Uterus (tissue), 4 donors: ENCODE data around the gene TLE2. TPM values are rescaled to one million over a fixed set of nuclear protein-coding genes. Genes with fewer than 3 reads are reported as not detected.

Source experiments
- DNase-seq, 2 donors: peaks; one replicate each; pipeline ENCODE4 v3.0.0-alpha.2; 2019 to 2020
- H3K27ac ChIP-seq, 2 donors: fragments of 200-600 bp; sonication (generic); 1 replicate in 1 of 2; 2 replicates in 1 of 2; pipeline ENCODE4 v1.5.1; 2016 to 2018
- H3K27me3 ChIP-seq, 2 donors: fragments of 200-600 bp; sonication (generic); one replicate each; pipeline ENCODE4 v1.5.1; 2018 to 2019; ENCODE audit warnings: control low read depth in 1 of 2
- H3K36me3 ChIP-seq, 2 donors: fragments of 200-600 bp; sonication (generic); one replicate each; pipeline ENCODE4 v1.5.1; 2019; ENCODE audit warnings: control low read depth in 1 of 2
- H3K4me1 ChIP-seq, 2 donors: fragments of 200-600 bp; sonication (generic); one replicate each; pipeline ENCODE4 v1.5.1; 2018 to 2019; ENCODE audit warnings: control low read depth in 1 of 2
- H3K4me3 ChIP-seq, 2 donors: fragments of 200-600 bp; sonication (generic); 1 replicate in 1 of 2; 2 replicates in 1 of 2; pipeline ENCODE4 v1.5.1; 2018 to 2019; ENCODE audit warnings: mild to moderate bottlenecking in 1 of 2
- H3K9me3 ChIP-seq, 2 donors: fragments of 200-600 bp; sonication (generic); one replicate each; pipeline ENCODE4 v1.5.1; 2019; ENCODE audit warnings: control low read depth in 1 of 2
- POLR2A ChIP-seq, 2 donors: fragments of 450-650 bp; IDR thresholded peaks; one replicate each; pipeline ENCODE4 v1.6.1; 2016; ENCODE audit warnings: antibody characterized with exemption in 2 of 2, mild to moderate bottlenecking in 1 of 2, moderate library complexity in 1 of 2
- intact Hi-C: fragments of 100-400 bp; cut with DNase I; formaldehyde crosslinking; loops from one replicate; pipeline ENCODE4 v1.15.1; 2023; ENCODE audit warnings: low total_unique reads
- total RNA-seq, 4 donors: library from RNA; depleted of rRNA in 3 of 4; stranded (reverse); fragments of >200 nt in 3 of 4; gene quantifications; one replicate each; pipeline versions ENCODE4 v1.1.0 to v1.2.4, GENCODE V29; 2014 to 2023
- TF ChIP-seq, protein P1 (sequence below), 4 experiments: fragments of 200-600 bp in 2 of 4; fragments of 450-650 bp in 2 of 4; sonication (generic) in 2 of 4; IDR thresholded peaks; one replicate each; pipeline ENCODE4 v1.5.1; 2016 to 2019; ENCODE audit warnings: antibody characterized with exemption in 4 of 4, mild to moderate bottlenecking in 2 of 4, moderate library complexity in 1 of 4
- donor health status: DM: yes; HTN: yes; CAD: no.

TLE2 gene
- total RNA-seq, 4 donors from 2014 or later, result 24.9 to 102 (median 62.3) TPM

DNA sequence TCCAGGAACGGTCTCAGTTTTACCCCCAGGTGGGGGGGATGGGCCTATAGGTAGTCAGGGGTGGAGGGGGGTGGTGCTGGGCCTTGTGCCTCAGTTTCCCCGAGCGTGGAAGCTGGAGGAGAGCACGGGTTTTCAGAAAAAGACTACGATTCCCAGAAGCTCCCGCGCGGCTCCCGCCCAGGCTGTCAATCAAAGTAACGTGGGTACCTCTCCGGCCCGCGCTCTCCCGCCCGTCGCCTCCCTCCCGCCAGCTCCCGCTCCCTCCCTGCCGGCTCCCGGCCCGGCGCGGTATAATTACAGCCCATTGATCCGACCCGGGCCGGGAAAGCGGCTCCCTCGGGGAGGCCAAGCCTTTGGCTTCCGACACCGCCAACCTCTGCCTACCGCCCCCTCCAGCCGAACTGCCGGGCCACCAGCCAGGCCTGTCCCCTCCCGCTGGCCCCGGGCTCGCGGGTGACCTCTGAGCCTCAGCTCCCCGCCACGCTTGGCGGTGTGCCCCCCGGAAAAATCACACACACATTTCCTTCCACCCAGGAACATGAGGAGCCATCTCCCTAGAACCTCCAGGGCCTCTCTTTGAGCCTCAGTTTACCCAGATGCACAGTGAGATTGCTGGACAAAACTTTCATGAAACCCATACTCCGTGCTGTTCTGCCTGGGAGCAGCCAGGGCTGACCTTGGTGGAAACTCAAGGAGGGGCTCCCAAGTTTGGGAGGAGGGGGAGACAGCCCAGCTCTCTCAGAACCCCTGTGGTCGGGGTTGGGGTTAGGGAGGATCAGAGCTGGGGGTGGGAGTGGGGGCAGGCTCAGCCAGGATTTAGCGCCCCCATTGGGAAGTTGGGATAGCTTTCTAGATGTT is 7.3 kb upstream of the TLE2 start:
- Histone ChIP-seq H3K36me3 (no peaks in the 10 kb centered on the region), H3K27ac (peak overlapping the region; percentile 96), H3K4me3 (peak overlapping the region; percentile 56 to 60), H3K9me3 (no peaks in the 10 kb centered on the region), H3K4me1 (peaks cover 0 to 8% of the 10 kb centered on the region in 2 donors), H3K27me3 (no peaks in the 10 kb centered on the region)
- peak; percentile 95 for DNase-seq
- intact Hi-C loops, result no loop called here
- TF ChIP-seq, protein P1, sequence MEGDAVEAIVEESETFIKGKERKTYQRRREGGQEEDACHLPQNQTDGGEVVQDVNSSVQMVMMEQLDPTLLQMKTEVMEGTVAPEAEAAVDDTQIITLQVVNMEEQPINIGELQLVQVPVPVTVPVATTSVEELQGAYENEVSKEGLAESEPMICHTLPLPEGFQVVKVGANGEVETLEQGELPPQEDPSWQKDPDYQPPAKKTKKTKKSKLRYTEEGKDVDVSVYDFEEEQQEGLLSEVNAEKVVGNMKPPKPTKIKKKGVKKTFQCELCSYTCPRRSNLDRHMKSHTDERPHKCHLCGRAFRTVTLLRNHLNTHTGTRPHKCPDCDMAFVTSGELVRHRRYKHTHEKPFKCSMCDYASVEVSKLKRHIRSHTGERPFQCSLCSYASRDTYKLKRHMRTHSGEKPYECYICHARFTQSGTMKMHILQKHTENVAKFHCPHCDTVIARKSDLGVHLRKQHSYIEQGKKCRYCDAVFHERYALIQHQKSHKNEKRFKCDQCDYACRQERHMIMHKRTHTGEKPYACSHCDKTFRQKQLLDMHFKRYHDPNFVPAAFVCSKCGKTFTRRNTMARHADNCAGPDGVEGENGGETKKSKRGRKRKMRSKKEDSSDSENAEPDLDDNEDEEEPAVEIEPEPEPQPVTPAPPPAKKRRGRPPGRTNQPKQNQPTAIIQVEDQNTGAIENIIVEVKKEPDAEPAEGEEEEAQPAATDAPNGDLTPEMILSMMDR (IDR thresholded peaks at IDR 0.05), result peak in 1 of 4 experiments; percentile 13
- peak in 1 of 2 donors; percentile 28 for TF ChIP-seq POLR2A (IDR thresholded peaks at IDR 0.05)

DNA sequence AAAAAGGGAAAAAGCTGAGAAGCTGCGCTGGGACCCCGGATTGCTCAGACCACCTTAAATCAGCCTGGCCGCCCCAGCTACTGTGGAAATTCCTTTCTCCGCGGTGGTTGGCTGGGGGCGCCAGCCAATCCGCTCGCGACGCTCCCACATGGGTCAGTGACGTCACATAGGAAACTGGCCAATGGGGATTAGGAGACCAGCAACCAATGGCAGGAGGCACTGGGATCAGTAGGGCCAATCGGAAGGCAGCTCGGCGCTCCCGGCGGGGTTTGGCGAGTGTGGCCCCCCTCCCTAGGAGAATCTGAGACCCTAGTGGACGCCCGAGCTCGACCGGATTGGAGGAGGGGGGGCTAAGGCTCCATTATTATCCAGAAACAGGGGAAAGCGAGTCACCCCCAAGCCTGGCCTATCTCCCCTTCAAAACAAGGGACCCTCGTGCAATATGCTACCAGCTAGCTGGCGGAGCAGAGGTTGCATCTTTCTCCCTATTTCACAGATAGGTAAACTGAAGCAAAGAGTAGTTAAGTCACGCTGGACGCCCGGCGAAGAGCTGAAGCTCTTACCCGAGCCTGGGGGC is 6.5 kb upstream of the TLE2 start:
- no peaks in the 10 kb centered on the region for H3K27me3 ChIP-seq
- peak; percentile 98 to 100 for DNase-seq
- H3K4me1 ChIP-seq, result peaks cover 0 to 8% of the 10 kb centered on the region in 2 donors
- peak overlapping the region; percentile 96 for H3K27ac ChIP-seq
- H3K36me3 ChIP-seq, result no peaks in the 10 kb centered on the region
- H3K4me3 ChIP-seq, result peak overlapping the region; percentile 56 to 60
- no peaks in the 10 kb centered on the region for H3K9me3 ChIP-seq
- intact Hi-C loops, result no loop called here
- peak; percentile 56 to 73 for TF ChIP-seq POLR2A (IDR thresholded peaks at IDR 0.05)
- TF ChIP-seq, protein P1 (IDR thresholded peaks at IDR 0.05), result peak in 2 of 4 experiments; percentile 16 to 34

DNA sequence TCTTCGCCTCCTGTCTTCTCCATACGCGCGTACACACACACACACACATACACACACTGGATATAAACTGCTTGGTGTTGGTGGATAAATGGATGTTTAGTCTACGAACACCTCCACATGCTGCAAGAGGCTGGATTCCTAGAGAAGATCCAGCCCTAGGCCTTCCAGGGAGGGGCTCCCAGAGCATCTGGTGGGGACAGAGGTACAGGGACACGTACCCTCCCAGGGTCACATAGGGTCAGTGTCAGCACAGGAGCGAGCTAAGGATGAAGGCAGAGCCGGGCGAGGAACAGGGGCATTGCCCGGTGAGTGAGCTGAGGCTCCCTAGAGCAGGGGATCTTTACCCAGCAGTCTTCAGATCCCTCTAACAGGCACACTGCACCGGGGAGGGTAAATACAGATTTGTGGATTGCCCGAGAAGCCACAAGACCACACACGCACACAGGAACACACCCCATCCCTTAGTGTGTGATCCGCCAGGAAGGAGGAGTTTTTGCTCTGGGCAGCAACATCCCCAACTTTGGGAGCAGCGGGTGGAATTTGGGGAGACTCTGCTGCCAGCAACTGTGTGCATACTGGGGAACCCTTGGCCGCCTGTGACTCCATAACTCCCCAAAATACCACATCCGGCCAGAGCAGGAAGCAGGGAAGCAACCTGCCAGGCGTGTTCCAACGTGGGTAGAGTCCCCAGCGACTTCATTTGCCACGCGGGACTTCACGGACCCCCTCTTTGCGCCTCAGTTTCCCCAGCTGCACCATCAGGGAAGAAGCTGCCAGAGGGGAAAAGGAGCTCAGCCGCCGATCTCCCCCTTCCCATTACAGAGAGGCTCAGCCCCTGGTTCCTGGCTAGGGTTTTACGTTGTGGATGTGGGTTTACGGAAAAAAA is 5.8 kb upstream of the TLE2 start:
- Histone ChIP-seq H3K27ac (peak overlapping the region; percentile 71 to 96), H3K9me3 (no peaks in the 10 kb centered on the region), H3K27me3 (no peaks in the 10 kb centered on the region), H3K4me3 (peak overlapping the region; percentile 55 to 56), H3K4me1 (peaks cover 0 to 8% of the 10 kb centered on the region in 2 donors), H3K36me3 (no peaks in the 10 kb centered on the region)
- TF ChIP-seq POLR2A (IDR thresholded peaks at IDR 0.05), result no peak
- TF ChIP-seq, protein P1 (IDR thresholded peaks at IDR 0.05), result no peak
- intact Hi-C loops, result loop anchor here (5.0 kb wide), 1 partner anchor 58 kb away; the partner anchor contains the start of gene TLE6
- DNase-seq, result peak; percentile 47 to 59

DNA sequence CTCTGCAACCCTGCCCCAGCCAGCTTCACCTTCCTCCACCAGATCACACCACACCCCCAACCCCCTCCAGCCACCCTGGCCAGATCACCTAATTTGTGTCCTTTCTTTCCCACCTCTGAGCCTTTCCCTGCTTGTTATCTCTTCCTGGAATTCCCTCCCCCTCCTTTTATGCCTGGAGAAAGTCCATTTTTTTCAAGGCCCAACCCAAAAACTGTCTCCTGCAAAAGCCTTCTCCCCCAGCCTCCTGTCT is 5.3 kb upstream of the TLE2 start:
- H3K4me1 ChIP-seq, result peaks cover 0 to 8% of the 10 kb centered on the region in 2 donors
- no peak for DNase-seq
- intact Hi-C loops, result loop anchor here (5.0 kb wide), 1 partner anchor 57 kb away; the partner anchor contains the start of gene TLE6
- no peak overlapping the region for H3K4me3 ChIP-seq
- TF ChIP-seq, protein P1 (IDR thresholded peaks at IDR 0.05), result no peak
- no peak for TF ChIP-seq POLR2A (IDR thresholded peaks at IDR 0.05)
- H3K27me3 ChIP-seq, result no peaks in the 10 kb centered on the region
- no peaks in the 10 kb centered on the region for H3K36me3 ChIP-seq
- no peaks in the 10 kb centered on the region for H3K9me3 ChIP-seq
- peak overlapping the region; percentile 71 to 96 for H3K27ac ChIP-seq
